PFSK-1 (cell line): ENCODE data around the gene ETAA1.

Experiments
- FOXP2 ChIP-seq: optimal IDR thresholded peaks from 2 replicates; pipeline ENCODE3; 2011; ENCODE audit warnings: borderline replicate concordance, control low read depth, inconsistent platforms; ENCODE audit not compliant: insufficient read depth; ENCODE audit errors: extremely low read length, extremely low read depth
- POLR2AphosphoS5 ChIP-seq: IDR thresholded peaks from 2 replicates; pipeline ENCODE4 v1.6.1; 2012; ENCODE audit warnings: low read depth, mild to moderate bottlenecking, control low read depth, low read length, moderate library complexity
- SIN3A ChIP-seq: IDR thresholded peaks from 2 replicates; pipeline ENCODE4 v1.6.1; 2012; ENCODE audit warnings: mild to moderate bottlenecking, low read length, moderate library complexity, borderline replicate concordance; ENCODE audit not compliant: insufficient read depth
- TAF1 ChIP-seq: IDR thresholded peaks from 2 replicates; pipeline ENCODE4 v1.6.1; 2012; ENCODE audit warnings: low read length, control low read depth, borderline replicate concordance; ENCODE audit not compliant: insufficient read depth
- TF ChIP-seq, protein P1 (sequence below), 2 experiments: IDR thresholded peaks; 2 replicates each; pipeline versions ENCODE4 v1.6.1 to v1.8.0; 2011 to 2012; ENCODE audit warnings: low read depth in 2 of 2, low read length in 2 of 2, control low read depth in 1 of 2, inconsistent platforms in 1 of 2, mild to moderate bottlenecking in 1 of 2, moderate library complexity in 1 of 2; ENCODE audit not compliant: insufficient read depth in 1 of 2

DNA sequence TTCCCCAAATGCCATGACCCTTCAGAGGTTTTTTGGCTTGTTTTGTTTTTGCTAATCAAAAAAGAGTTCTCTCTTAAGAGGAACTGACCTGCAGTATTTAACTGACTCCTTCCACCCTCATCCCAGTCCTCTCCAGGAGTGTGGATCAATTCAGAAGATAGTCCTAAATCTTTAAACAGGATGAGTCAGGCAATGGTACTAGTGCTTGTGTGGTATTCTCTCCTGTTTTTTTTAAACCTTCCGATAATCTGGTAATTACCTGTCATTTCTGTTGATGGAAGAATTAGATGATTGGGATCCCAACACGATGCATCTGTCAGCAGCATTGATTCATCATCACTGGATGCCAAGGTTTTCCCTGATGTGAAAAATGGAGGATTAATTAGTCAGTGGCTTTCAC lies 41.2 kb downstream of the ETAA1 start:
- TF ChIP-seq POLR2AphosphoS5, result no peak
- TF ChIP-seq, protein P1, sequence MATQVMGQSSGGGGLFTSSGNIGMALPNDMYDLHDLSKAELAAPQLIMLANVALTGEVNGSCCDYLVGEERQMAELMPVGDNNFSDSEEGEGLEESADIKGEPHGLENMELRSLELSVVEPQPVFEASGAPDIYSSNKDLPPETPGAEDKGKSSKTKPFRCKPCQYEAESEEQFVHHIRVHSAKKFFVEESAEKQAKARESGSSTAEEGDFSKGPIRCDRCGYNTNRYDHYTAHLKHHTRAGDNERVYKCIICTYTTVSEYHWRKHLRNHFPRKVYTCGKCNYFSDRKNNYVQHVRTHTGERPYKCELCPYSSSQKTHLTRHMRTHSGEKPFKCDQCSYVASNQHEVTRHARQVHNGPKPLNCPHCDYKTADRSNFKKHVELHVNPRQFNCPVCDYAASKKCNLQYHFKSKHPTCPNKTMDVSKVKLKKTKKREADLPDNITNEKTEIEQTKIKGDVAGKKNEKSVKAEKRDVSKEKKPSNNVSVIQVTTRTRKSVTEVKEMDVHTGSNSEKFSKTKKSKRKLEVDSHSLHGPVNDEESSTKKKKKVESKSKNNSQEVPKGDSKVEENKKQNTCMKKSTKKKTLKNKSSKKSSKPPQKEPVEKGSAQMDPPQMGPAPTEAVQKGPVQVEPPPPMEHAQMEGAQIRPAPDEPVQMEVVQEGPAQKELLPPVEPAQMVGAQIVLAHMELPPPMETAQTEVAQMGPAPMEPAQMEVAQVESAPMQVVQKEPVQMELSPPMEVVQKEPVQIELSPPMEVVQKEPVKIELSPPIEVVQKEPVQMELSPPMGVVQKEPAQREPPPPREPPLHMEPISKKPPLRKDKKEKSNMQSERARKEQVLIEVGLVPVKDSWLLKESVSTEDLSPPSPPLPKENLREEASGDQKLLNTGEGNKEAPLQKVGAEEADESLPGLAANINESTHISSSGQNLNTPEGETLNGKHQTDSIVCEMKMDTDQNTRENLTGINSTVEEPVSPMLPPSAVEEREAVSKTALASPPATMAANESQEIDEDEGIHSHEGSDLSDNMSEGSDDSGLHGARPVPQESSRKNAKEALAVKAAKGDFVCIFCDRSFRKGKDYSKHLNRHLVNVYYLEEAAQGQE (IDR thresholded peaks at IDR 0.05; ENCODE audit: insufficient read depth in 1 of 2, low read depth in 2 of 2, low read length in 2 of 2), result no peak
- no peak for TF ChIP-seq SIN3A
- TF ChIP-seq FOXP2, result no peak
- TF ChIP-seq TAF1, result no peak
